Type B pancreatic cell (in vitro differentiated cells): ENCODE data around the gene JDP2. TPM values are rescaled to one million over a fixed set of nuclear protein-coding genes. Genes with fewer than 3 reads are reported as not detected.

Source experiments
- DNase-seq: peaks from one replicate; pipeline ENCODE4 v3.0.0; 2021; ENCODE audit warnings: mixed read lengths; ENCODE audit not compliant: unreplicated experiment; ENCODE audit errors: extremely low spot score
- H3K27ac Mint-ChIP-seq: 2 replicates; pipeline ENCODE4 v1.8.0; 2021; ENCODE audit warnings: mild to moderate bottlenecking, mixed read lengths
- H3K27me3 Mint-ChIP-seq: 2 replicates; pipeline ENCODE4 v1.8.0; 2021; ENCODE audit warnings: mixed read lengths
- H3K36me3 Mint-ChIP-seq: 2 replicates; pipeline ENCODE4 v1.8.0; 2021; ENCODE audit warnings: mixed read lengths
- H3K4me1 Mint-ChIP-seq: one replicate; pipeline ENCODE4 v1.8.0; 2021; ENCODE audit warnings: mixed read lengths; ENCODE audit not compliant: unreplicated experiment
- H3K4me3 Mint-ChIP-seq: 2 replicates; pipeline ENCODE4 v1.8.0; 2021; ENCODE audit warnings: mild to moderate bottlenecking, mixed read lengths
- H3K9me3 Mint-ChIP-seq: 2 replicates; pipeline ENCODE4 v1.8.0; 2021; ENCODE audit warnings: mixed read lengths
- total RNA-seq: library from RNA; stranded (reverse); gene quantifications from 2 replicates; pipeline ENCODE4 v1.2.1, GENCODE V29; 2021; ENCODE audit warnings: low replicate concordance
- TF ChIP-seq, protein P1 (sequence below): fragments of 200-600 bp; sonication (generic); conservative IDR thresholded peaks from 2 replicates; pipeline ENCODE4 v1.5.0; 2021; ENCODE audit warnings: antibody characterized with exemption, mild to moderate bottlenecking

JDP2 gene
- total RNA-seq, 1 donor from 2014 or later, result 31.3 TPM

DNA sequence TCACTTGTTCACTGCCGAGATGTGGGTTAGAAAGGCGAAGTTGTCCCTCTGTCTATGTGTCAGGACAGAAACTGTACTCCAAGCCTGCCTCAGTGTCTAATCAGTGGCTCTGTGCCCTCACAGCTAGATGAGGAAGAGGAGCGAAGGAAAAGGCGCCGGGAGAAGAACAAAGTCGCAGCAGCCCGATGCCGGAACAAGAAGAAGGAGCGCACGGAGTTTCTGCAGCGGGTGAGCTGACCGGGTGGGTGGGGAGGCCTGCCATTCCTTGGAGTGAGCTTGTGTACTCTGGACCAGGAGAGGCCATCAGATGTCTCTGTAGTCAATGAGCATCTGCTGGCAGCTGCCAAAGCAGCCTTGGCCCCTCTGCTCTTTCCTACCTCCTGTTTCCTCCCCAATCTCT, 33.5 kb downstream of the JDP2 start:
- no peak overlapping the region for H3K4me3 Mint-ChIP-seq
- H3K36me3 Mint-ChIP-seq, result peaks cover 16% of the 10 kb centered on the region
- H3K27me3 Mint-ChIP-seq, result no peaks in the 10 kb centered on the region
- H3K9me3 Mint-ChIP-seq, result no peaks in the 10 kb centered on the region
- peaks cover 37% of the 10 kb centered on the region for H3K4me1 Mint-ChIP-seq
- no peak overlapping the region for H3K27ac Mint-ChIP-seq
- no peak for DNase-seq
- TF ChIP-seq, protein P1, sequence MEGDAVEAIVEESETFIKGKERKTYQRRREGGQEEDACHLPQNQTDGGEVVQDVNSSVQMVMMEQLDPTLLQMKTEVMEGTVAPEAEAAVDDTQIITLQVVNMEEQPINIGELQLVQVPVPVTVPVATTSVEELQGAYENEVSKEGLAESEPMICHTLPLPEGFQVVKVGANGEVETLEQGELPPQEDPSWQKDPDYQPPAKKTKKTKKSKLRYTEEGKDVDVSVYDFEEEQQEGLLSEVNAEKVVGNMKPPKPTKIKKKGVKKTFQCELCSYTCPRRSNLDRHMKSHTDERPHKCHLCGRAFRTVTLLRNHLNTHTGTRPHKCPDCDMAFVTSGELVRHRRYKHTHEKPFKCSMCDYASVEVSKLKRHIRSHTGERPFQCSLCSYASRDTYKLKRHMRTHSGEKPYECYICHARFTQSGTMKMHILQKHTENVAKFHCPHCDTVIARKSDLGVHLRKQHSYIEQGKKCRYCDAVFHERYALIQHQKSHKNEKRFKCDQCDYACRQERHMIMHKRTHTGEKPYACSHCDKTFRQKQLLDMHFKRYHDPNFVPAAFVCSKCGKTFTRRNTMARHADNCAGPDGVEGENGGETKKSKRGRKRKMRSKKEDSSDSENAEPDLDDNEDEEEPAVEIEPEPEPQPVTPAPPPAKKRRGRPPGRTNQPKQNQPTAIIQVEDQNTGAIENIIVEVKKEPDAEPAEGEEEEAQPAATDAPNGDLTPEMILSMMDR, result no peak

- Mint-ChIP-seq H3K4me3 (no peak overlapping the region), H3K36me3 (peaks cover 15% of the 10 kb centered on the region), H3K4me1 (peaks cover 35% of the 10 kb centered on the region), H3K9me3 (no peaks in the 10 kb centered on the region), H3K27ac (no peak overlapping the region), H3K27me3 (no peaks in the 10 kb centered on the region)
- DNase-seq, result no peak
- TF ChIP-seq, protein P1, result no peak
Measured at GRCh38 chr14:75461755-75462349, 34.0 kb downstream of the JDP2 start.

- no peak overlapping the region for H3K27ac Mint-ChIP-seq
- no peaks in the 10 kb centered on the region for H3K9me3 Mint-ChIP-seq
- DNase-seq, result no peak
- H3K36me3 Mint-ChIP-seq, result peaks cover 9% of the 10 kb centered on the region
- no peaks in the 10 kb centered on the region for H3K27me3 Mint-ChIP-seq
- TF ChIP-seq, protein P1, result no peak
- no peak overlapping the region for H3K4me3 Mint-ChIP-seq
- H3K4me1 Mint-ChIP-seq, result peaks cover 12% of the 10 kb centered on the region
Measured at GRCh38 chr14:75464626-75465025, 36.8 kb downstream of the JDP2 start.

DNA sequence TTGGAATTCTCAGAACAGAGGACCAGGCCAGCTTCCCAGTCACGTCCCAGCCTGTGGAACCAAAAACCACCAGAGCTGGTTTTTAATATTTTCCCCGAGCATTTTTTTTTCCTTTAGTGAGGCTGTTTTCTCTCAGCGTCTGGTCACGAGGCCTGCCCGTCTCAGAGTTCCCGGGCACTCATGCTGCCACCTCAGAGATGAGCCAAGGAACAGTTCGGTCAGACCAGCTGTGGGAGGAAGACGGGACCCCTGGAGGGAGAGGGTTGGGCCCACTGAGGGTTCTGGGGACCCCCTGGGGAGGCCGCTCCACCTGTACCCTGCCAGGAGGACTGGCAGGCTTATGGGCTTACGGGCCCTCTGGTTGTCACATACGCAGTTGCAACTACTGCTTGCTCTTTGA, 39.9 kb downstream of the JDP2 start:
- H3K27me3 Mint-ChIP-seq, result no peaks in the 10 kb centered on the region
- H3K36me3 Mint-ChIP-seq, result peaks cover 9% of the 10 kb centered on the region
- no peak overlapping the region for H3K4me3 Mint-ChIP-seq
- TF ChIP-seq, protein P1, result no peak
- no peaks in the 10 kb centered on the region for H3K9me3 Mint-ChIP-seq
- peaks cover 12% of the 10 kb centered on the region for H3K4me1 Mint-ChIP-seq
- no peak for DNase-seq
- no peak overlapping the region for H3K27ac Mint-ChIP-seq

- no peak for DNase-seq
- H3K9me3 Mint-ChIP-seq, result no peaks in the 10 kb centered on the region
- H3K4me3 Mint-ChIP-seq, result no peak overlapping the region
- H3K4me1 Mint-ChIP-seq, result peaks cover 5% of the 10 kb centered on the region
- peaks cover 14% of the 10 kb centered on the region for H3K36me3 Mint-ChIP-seq
- H3K27me3 Mint-ChIP-seq, result no peaks in the 10 kb centered on the region
- TF ChIP-seq, protein P1, result no peak
- H3K27ac Mint-ChIP-seq, result peak overlapping the region; percentile 65
Measured at GRCh38 chr14:75469164-75469563, 41.3 kb downstream of the JDP2 start.
